HG03108 (cell line): Measurements from ENCODE around the gene SOX21.
"Not testable (repeated sequence)": the region's sequence is repeated elsewhere in the genome, so short reads cannot be mapped to it uniquely, and the experiment has no call there.

Experiments used
- ATAC-seq: cut with Tn5 transposase; IDR thresholded peaks from one replicate; pipeline ENCODE4 v1.9.1; 2021; ENCODE audit warnings: moderate library complexity; ENCODE audit not compliant: unreplicated experiment

The SOX21 gene

GRCh38 chr13:94712287-94712811 is at the start of gene SOX21:
SOX21 (minus strand) TSS chr13:94712545; CDS start chr13:94712049, 496 bp downstream.
- ATAC-seq: no peak

DNA sequence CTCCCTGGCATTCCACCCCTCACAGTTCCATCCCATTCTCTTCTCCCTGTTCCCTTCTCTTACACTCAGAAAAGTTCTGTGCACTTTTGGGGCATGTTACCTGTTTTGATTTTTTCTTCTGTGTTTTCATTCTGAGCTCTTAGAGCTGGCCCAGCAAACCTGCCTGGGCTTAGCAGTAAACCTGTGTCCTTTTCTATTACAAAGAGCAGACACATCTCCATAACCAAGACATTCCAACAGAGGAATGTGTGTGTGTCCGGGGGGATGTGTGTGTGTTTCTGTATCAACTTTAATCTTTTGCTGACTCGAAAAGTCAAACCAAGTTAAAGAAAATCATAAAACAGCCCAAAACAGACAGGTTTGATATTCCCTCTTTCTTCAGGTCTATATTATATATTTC is 49.1 kb upstream of the SOX21 start:
- ATAC-seq: no peak

GRCh38 chr13:94759120-94759728 is 46.9 kb upstream of the SOX21 start:
- ATAC-seq: no peak

- no peak for ATAC-seq
Measured at GRCh38 chr13:94758436-94758960, 46.2 kb upstream of the SOX21 start.

DNA sequence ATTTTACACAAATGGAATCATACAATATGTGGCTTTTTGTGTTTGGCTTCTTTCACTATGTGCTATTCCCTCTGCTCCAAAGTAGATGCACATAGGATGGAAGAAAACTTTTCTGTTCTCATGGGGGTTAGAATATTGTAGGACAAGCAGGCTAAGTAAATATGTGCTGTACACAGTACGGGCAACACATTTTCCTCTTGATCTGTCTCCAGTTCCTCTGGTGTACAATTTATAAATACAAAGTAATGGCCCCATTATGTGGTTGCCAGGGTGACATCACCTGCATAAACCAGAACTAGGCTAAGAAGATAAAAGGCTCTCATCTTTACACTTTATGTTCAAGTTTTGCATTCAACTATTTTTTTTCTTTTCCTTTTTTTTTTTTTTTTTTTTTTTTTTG is 41.0 kb upstream of the SOX21 start:
- ATAC-seq: no peak

GRCh38 chr13:94749162-94749561 is 36.8 kb upstream of the SOX21 start:
- ATAC-seq: no peak

DNA sequence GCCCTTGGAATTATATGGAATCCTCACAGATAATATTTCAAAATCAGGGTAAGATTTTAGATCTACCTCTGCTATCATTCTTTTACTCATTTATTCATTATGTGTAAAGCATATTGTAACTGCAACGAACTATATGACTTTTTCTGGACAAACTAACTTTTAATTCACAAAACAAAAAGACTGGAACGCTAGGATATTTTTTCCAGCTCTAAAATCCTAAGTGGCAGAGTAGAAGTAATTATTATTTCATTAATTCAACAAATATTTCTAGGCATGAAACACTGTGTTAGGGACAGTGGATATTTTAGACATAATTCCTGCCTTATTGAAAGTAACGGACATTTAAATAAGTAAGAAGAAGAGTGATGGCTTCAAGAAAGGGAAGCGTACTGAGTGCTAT is 26.9 kb upstream of the SOX21 start:
- ATAC-seq: no peak

GRCh38 chr13:94731028-94731427 is 18.7 kb upstream of the SOX21 start:
- ATAC-seq: no peak

DNA sequence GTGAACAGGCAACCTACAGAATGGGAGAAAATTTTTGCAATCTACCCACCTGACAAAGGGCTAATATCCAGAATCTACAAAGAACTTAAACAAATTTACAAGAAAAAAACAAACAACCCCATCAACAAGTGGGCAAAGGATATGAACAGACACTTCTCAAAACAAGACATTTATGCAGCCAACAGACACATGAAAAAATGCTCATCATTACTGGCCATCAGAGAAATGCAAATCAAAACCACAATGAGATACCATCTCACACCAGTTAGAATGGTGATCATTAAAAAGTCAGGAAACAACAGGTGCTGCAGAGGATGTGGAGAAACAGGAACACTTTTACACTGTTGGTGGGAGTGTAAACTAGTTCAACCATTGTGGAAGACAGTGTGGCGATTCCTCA is 17.6 kb upstream of the SOX21 start:
- ATAC-seq: not testable (repeated sequence)

DNA sequence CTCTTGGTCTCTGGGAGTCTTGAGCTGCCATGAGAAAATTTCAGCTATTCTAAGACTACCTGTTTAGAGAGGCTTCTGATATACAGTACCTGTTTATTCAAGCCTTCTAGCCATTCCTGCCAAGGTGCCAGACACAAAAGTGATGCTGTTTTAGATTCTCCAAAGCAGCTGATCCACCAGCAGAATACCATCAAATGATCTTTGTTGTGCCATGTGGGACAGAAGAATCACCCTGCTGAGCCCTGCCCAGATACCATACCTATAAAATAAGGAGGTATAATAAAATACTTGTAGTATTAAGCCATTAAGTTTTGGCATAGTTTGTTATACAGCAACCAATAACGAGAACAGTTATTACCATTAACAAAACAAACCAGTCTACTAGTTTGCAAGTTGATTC is 14.1 kb upstream of the SOX21 start:
- ATAC-seq: no peak

GRCh38 chr13:94722609-94723345 is 10.4 kb upstream of the SOX21 start:
- no peak for ATAC-seq

DNA sequence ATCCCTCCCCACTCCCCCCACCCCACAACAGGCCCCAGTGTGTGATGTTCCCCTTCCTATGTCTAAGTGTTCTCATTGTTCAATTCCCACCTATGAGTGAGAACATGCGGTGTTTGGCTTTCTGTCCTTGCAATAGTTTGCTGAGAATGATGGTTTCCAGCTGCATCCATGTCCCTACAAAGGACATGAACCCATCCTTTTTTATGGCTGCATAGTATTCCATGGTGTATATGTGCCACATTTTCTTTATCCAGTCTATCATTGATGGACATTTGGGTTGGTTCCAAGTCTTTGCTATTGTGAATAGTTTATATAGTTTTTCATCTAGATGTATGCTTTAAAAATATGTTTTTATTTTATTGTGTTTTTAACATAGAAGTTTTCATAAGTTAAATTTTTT is 6.4 kb upstream of the SOX21 start:
- not testable (repeated sequence) for ATAC-seq

GRCh38 chr13:94717916-94718315 is 5.6 kb upstream of the SOX21 start:
- ATAC-seq: no peak

GRCh38 chr13:94716016-94716415 is 3.7 kb upstream of the SOX21 start:
- ATAC-seq: no peak

DNA sequence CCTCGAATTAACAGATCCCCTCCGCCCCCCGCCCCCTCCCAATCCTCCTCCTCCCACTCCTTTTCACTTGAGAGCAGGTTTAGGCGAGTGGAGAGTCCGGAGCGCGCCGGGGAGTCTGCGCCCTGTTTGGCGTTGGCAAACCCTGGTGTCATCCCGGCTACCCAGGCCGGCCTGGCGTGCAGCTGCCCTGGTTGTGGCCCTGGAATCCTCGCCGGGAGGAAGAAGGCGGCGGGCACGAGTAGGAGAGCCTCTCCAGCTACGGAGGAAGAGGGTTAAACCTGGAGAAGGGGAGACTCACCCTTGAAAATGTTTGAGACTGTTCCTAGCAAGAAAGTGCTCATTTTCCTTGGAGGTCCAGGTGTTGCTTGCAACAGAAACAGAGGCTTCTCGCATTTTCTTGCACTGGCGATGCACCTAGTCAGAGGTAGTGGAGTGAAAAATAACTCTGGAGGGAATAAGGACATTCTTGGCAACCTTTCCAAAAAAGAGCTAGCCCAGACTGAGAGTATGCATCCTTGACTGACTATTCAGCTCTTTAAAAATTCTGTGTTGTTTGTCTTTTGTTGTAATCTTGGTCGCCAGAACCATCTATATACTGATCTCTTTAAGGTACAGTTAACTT is 1.3 kb upstream of the SOX21 start:
- no peak for ATAC-seq

GRCh38 chr13:94712812-94713560 is 641 bp upstream of the SOX21 start:
- ATAC-seq: no peak

DNA sequence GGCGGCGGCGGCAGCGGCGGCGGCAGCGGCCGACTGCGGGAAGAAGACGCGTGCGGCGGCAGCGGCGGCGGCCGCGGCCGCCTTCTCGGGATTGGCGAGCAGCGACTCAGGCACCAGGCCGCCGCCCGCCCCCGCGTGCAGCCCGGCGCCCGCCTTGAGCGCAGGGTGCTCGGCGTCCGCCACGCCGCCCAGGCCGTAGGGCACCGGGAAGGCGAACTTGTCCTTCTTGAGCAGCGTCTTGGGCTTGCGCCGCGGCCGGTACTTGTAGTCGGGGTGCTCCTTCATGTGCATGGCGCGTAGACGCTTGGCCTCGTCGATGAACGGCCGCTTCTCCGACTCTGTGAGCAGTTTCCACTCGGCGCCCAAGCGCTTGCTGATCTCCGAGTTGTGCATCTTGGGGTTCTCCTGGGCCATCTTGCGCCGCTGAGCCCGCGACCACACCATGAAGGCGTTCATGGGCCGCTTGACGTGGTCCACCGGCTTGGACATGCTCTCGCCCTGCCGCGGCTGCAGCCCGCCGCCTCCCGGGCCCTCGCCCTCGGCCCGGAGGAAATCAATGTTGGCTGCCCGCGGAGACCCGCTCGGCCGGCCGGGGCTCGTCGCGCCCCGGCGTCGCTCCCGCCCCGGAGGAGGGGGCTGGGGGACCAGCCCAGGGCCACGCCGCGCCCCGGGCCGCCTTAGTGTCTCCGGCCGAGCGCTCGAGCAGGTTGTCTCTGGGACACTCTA is 621 bp downstream of the SOX21 start:
- ATAC-seq: no peak

GRCh38 chr13:94710881-94711560 is 1.3 kb downstream of the SOX21 start:
- ATAC-seq: no peak

DNA sequence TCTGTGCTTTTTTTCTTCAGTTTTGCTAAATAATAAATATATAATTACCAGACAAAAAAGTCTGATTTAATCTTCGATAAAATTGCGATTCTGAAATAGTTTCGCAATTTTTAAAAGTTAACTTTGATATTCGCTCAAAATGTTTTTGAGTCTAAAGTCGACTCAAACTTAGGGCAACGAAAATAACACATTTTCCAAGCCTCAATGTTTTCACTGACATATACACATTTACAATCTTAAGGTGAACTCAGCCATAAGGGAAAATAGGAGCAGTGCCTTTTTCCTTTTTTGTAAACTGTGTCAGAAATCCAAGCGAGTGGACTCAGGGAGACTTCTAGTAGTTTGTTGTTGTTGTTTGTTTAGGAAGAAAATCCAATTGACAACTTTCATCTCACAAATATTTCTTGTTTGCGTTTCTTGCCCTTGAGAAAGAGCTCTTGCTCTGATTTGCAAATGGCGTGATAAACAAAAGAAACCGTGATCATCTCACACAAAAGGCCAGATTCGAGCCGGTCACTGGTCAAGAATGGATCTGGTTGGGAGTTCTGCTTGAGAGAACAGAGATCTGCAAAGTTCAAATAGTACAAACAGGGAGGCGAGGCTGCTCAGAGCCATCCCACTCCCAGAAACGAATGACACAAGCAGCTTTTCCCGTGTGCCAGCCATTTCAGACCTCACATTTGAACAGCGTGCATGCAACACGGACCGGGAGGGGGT is 2.1 kb downstream of the SOX21 start:
- ATAC-seq: no peak
